DND-41 (cell line): ENCODE results near the gene F10.

Experiments used
- ATAC-seq: fragments of 200-7000 bp; cut with Tn5 transposase; 3 replicates; pipeline ENCODE4 v1.9.1; 2021; ENCODE audit warnings: low read depth; ENCODE audit not compliant: insufficient read depth
- DNase-seq: peaks from one replicate; pipeline ENCODE4 v3.0.0-alpha.2; 2020
- H2AFZ ChIP-seq: 2 replicates; pipeline ENCODE4 v1.6.0; 2012; ENCODE audit warnings: low read depth, low read length
- H3K27ac ChIP-seq: 2 replicates; pipeline ENCODE4 v1.5.1; 2012; ENCODE audit warnings: low read length, inconsistent platforms
- H3K27me3 ChIP-seq: fragments of 200-600 bp; sonication (generic); 2 replicates; pipeline ENCODE4 v1.6.0; 2012; ENCODE audit warnings: low read length, mild to moderate bottlenecking, inconsistent platforms; ENCODE audit not compliant: insufficient read depth, poor library complexity
- H3K36me3 ChIP-seq: 2 replicates; pipeline ENCODE4 v1.5.1; 2012; ENCODE audit warnings: low read length, inconsistent platforms; ENCODE audit not compliant: insufficient read depth
- H3K4me1 ChIP-seq: 2 replicates; pipeline ENCODE4 v1.5.1; 2012; ENCODE audit warnings: mild to moderate bottlenecking, low read length; ENCODE audit not compliant: insufficient read depth
- H3K4me2 ChIP-seq: 2 replicates; pipeline ENCODE4 v1.6.0; 2012; ENCODE audit warnings: mild to moderate bottlenecking, moderate library complexity, low read length, inconsistent platforms; ENCODE audit not compliant: insufficient read depth
- H3K4me3 ChIP-seq, 2 experiments: fragments of 200-600 bp in 1 of 2; shearing (Covaris generic) in 1 of 2; 2 replicates each; pipeline ENCODE4 v1.5.1; 2012 to 2016; ENCODE audit warnings: inconsistent platforms in 2 of 2, low read length in 2 of 2, mild to moderate bottlenecking in 2 of 2, low read depth in 1 of 2, moderate library complexity in 1 of 2
- H3K79me2 ChIP-seq: 2 replicates; pipeline ENCODE4 v1.6.0; 2012; ENCODE audit warnings: low read length, inconsistent platforms; ENCODE audit not compliant: insufficient read depth
- H3K9ac ChIP-seq: 2 replicates; pipeline ENCODE4 v1.6.0; 2012; ENCODE audit warnings: low read depth, mild to moderate bottlenecking, inconsistent platforms, low read length, moderate library complexity
- H3K9me3 ChIP-seq: 2 replicates; pipeline ENCODE4 v1.5.1; 2012; ENCODE audit warnings: low read length, moderate library complexity, mild to moderate bottlenecking, inconsistent platforms; ENCODE audit not compliant: insufficient read depth, severe bottlenecking
- H4K20me1 ChIP-seq: 2 replicates; pipeline ENCODE4 v1.6.0; 2012; ENCODE audit warnings: low read length; ENCODE audit not compliant: insufficient read depth
- CTCF ChIP-seq: IDR thresholded peaks from 2 replicates; pipeline ENCODE4 v1.5.1; 2012; ENCODE audit warnings: borderline replicate concordance, low read length, moderate library complexity, mild to moderate bottlenecking; ENCODE audit not compliant: poor library complexity, severe bottlenecking; ENCODE audit errors: extremely low read depth
- EZH2 ChIP-seq: IDR thresholded peaks from 3 replicates; pipeline ENCODE4 v1.6.1; 2012; ENCODE audit warnings: borderline replicate concordance, low read depth, mild to moderate bottlenecking, moderate library complexity, low read length, inconsistent platforms; ENCODE audit not compliant: severe bottlenecking

Gene F10

GRCh38 chr13:113137691-113138298 is 15.2 kb downstream of the F10 start:
- no peak for DNase-seq
- Histone ChIP-seq H3K9ac (no peak overlapping the region), H4K20me1 (no peaks in the 10 kb centered on the region), H3K4me1 (no peaks in the 10 kb centered on the region), H3K9me3 (no peaks in the 10 kb centered on the region), H3K27ac (no peak overlapping the region), H3K4me3 (no peak overlapping the region), H3K27me3 (peaks cover 10% of the 10 kb centered on the region), H3K79me2 (no peaks in the 10 kb centered on the region), H2AFZ (no peak overlapping the region), H3K4me2 (no peak overlapping the region), H3K36me3 (no peaks in the 10 kb centered on the region)
- TF ChIP-seq EZH2 (no peak), CTCF (no peak)
- ATAC-seq = no peak

GRCh38 chr13:113138792-113139551 is 16.4 kb downstream of the F10 start:
- no peak overlapping the region for H3K4me2 ChIP-seq
- TF ChIP-seq EZH2 = no peak
- no peak for TF ChIP-seq CTCF

GRCh38 chr13:113139577-113139976 is 17.0 kb downstream of the F10 start:
- DNase-seq = no peak
- H3K4me2 ChIP-seq = no peak overlapping the region

More at GRCh38 chr13:113138792-113139551, 16.4 kb downstream of the F10 start:
- H3K27me3 ChIP-seq = peaks cover 10% of the 10 kb centered on the region
- no peaks in the 10 kb centered on the region for H3K79me2 ChIP-seq
- ATAC-seq = no peak
- no peaks in the 10 kb centered on the region for H4K20me1 ChIP-seq
- no peaks in the 10 kb centered on the region for H3K9me3 ChIP-seq
- no peak overlapping the region for H3K27ac ChIP-seq
- no peak for DNase-seq
- no peak overlapping the region for H3K4me3 ChIP-seq
- no peaks in the 10 kb centered on the region for H3K36me3 ChIP-seq
- H3K9ac ChIP-seq = no peak overlapping the region
- no peak overlapping the region for H2AFZ ChIP-seq
- H3K4me1 ChIP-seq = no peaks in the 10 kb centered on the region

More at GRCh38 chr13:113139577-113139976, 17.0 kb downstream of the F10 start:
- ATAC-seq = no peak
- H3K27ac ChIP-seq = no peak overlapping the region
- H3K4me1 ChIP-seq = no peaks in the 10 kb centered on the region
- H3K27me3 ChIP-seq = peaks cover 7% of the 10 kb centered on the region
- no peak overlapping the region for H2AFZ ChIP-seq
- TF ChIP-seq EZH2 = no peak
- TF ChIP-seq CTCF = no peak
- H3K9me3 ChIP-seq = no peaks in the 10 kb centered on the region
- no peak overlapping the region for H3K4me3 ChIP-seq
- H3K36me3 ChIP-seq = no peaks in the 10 kb centered on the region
- H3K9ac ChIP-seq = no peak overlapping the region
- no peaks in the 10 kb centered on the region for H3K79me2 ChIP-seq
- no peaks in the 10 kb centered on the region for H4K20me1 ChIP-seq
